ENCODE measurements around the gene PNMT. TPM values are rescaled to one million over a fixed set of nuclear protein-coding genes. Genes with fewer than 3 reads are reported as not detected.

Gene PNMT
- total and polyA plus RNA-seq, 12 donors: 2.7 to 30.0 (median 4.2) TPM

- DNase-seq: peak in 1 of 2 donors; percentile 72
- H3K4me3 ChIP-seq: no peak overlapping the region
- peak; percentile 6 to 41 (median 20) for ATAC-seq
Observed at GRCh38 chr17:39674702-39675389, 6.6 kb downstream of the PNMT start.

GRCh38 chr17:39675390-39676082, 7.3 kb downstream of the PNMT start:
- DNase-seq (no peak), ATAC-seq (no peak)
- Histone ChIP-seq H3K4me3 (no peak overlapping the region), H3K36me3 (peaks cover 0 to 9% (median 0%) of the 10 kb centered on the region in 9 donors), H3K27me3 (peaks cover 0 to 9% (median 0%) of the 10 kb centered on the region in 7 donors), H3K4me1 (peaks cover 47 to 88% (median 73%) of the 10 kb centered on the region in 9 donors), H3K9me3 (no peaks in the 10 kb centered on the region), H3K27ac (peak overlapping the region; percentile 61 to 95 (median 88))
- TF ChIP-seq, protein P1, sequence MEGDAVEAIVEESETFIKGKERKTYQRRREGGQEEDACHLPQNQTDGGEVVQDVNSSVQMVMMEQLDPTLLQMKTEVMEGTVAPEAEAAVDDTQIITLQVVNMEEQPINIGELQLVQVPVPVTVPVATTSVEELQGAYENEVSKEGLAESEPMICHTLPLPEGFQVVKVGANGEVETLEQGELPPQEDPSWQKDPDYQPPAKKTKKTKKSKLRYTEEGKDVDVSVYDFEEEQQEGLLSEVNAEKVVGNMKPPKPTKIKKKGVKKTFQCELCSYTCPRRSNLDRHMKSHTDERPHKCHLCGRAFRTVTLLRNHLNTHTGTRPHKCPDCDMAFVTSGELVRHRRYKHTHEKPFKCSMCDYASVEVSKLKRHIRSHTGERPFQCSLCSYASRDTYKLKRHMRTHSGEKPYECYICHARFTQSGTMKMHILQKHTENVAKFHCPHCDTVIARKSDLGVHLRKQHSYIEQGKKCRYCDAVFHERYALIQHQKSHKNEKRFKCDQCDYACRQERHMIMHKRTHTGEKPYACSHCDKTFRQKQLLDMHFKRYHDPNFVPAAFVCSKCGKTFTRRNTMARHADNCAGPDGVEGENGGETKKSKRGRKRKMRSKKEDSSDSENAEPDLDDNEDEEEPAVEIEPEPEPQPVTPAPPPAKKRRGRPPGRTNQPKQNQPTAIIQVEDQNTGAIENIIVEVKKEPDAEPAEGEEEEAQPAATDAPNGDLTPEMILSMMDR (IDR thresholded peaks at IDR 0.05): no peak
- WGBS, 2 donors: 61 to 66% methylated on average over 10 of the region's 10 CpGs
- intact Hi-C loops (cut with DNase I): loop anchor here in 1 of 10 donors (10.0 kb wide), 1 partner anchor 51 kb away; the partner anchor contains the start of gene PPP1R1B

More at GRCh38 chr17:39674702-39675389, 6.6 kb downstream of the PNMT start:
- Histone ChIP-seq H3K4me1 (peaks cover 47 to 88% (median 66%) of the 10 kb centered on the region in 9 donors), H3K27ac (peak overlapping the region; percentile 61 to 95 (median 88)), H3K36me3 (peaks cover 0 to 3% (median 0%) of the 10 kb centered on the region in 9 donors), H3K9me3 (no peaks in the 10 kb centered on the region), H3K27me3 (peaks cover 0 to 16% (median 0%) of the 10 kb centered on the region in 7 donors)
- intact Hi-C loops (cut with DNase I): loop anchor here in 6 of 10 donors (5.0 to 10.0 kb wide), 5 partner anchors 38 to 57 kb away; partner anchors contain the start of genes MIEN1 (in 1 of the 6), PPP1R1B (in 1 of the 6) and STARD3 (in 1 of the 6)
- TF ChIP-seq, protein P1 (IDR thresholded peaks at IDR 0.05): no peak
- WGBS, 2 donors: 16 to 29% methylated on average over 11 of the region's 11 CpGs

DNA sequence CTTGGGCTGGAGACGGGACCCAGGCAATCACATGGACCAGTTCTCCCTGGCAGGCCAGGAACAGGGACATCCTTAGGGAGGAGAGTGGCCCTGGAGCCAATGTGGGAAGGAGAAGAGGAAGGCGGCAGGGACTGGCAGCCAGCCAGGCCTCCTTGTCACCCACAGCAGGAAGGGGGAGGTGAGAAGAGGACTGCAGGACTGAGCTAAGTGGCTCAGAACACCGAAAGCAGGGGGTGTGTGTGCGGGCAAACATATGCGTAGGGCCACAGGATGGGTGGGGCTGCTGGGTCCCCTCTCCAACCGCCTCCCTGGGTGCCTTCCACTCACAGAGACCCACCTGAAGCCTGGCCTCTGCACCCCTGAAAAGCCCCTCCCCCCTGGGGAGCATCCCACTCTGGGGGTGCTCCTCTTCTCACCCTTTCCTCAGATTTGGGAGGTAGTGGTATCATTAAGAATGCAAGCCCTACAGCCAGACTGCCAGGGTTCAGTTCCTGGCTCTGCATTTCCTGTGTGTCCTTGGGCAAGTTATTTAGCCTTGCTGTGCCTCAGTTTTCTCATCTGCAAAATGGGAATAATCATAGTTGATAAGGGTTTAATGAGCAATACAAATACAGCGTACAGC, 8.1 kb downstream of the PNMT start:
- Histone ChIP-seq H3K36me3 (peaks cover 0 to 16% (median 0%) of the 10 kb centered on the region in 9 donors), H3K4me1 (peaks cover 42 to 85% (median 65%) of the 10 kb centered on the region in 9 donors), H3K27me3 (peaks cover 0 to 3% (median 0%) of the 10 kb centered on the region in 7 donors), H3K27ac (peak overlapping the region; percentile 61 to 95 (median 88)), H3K9me3 (no peaks in the 10 kb centered on the region), H3K4me3 (no peak overlapping the region)
- intact Hi-C loops (cut with DNase I): loop anchor here in 1 of 10 donors (10.0 kb wide), 1 partner anchor 52 kb away; the partner anchor contains the start of gene PPP1R1B
- peak; percentile 69 to 78 for DNase-seq
- WGBS, 2 donors: 24 to 30% methylated on average over 7 of the region's 7 CpGs
- TF ChIP-seq, protein P1 (IDR thresholded peaks at IDR 0.05): no peak
- peak; percentile 9 to 48 (median 34) for ATAC-seq

GRCh38 chr17:39677072-39677471, 8.8 kb downstream of the PNMT start:
- DNase-seq (no peak), ATAC-seq (no peak)
- Histone ChIP-seq H3K36me3 (peaks cover 0 to 23% (median 0%) of the 10 kb centered on the region in 9 donors), H3K27me3 (no peaks in the 10 kb centered on the region), H3K27ac (peak overlapping the region; percentile 61 to 95 (median 88)), H3K9me3 (no peaks in the 10 kb centered on the region), H3K4me3 (no peak overlapping the region), H3K4me1 (peaks cover 39 to 77% (median 60%) of the 10 kb centered on the region in 9 donors)
- 50 to 66% methylated on average over 8 of the region's 8 CpGs for WGBS, 2 donors
- TF ChIP-seq, protein P1 (IDR thresholded peaks at IDR 0.05): no peak
- intact Hi-C loops (cut with DNase I): loop anchor here in 1 of 10 donors (10.0 kb wide), 1 partner anchor 52 kb away; the partner anchor contains the start of gene PPP1R1B

All from heart right ventricle (tissue), 16 donors.